OCI-LY1 (cell line): ENCODE data around the gene ANO2.

Source experiments
- H2AFZ ChIP-seq: fragments of 200-600 bp; sonication (generic), shearing (Covaris generic); 2 replicates; pipeline ENCODE4 v1.6.0; 2014; ENCODE audit warnings: antibody characterized with exemption, mild to moderate bottlenecking, low read length
- H3F3A ChIP-seq: fragments of 200-600 bp; sonication (generic), shearing (Covaris generic); 2 replicates; pipeline ENCODE4 v1.6.0; 2014; ENCODE audit warnings: mild to moderate bottlenecking, antibody characterized with exemption, low read length, moderate library complexity; ENCODE audit not compliant: insufficient read depth
- H3K27ac ChIP-seq: fragments of 200-600 bp; sonication (generic); 2 replicates; pipeline ENCODE4 v1.5.1; 2014; ENCODE audit warnings: low read length, mixed run types, mild to moderate bottlenecking, low read depth; ENCODE audit not compliant: poor library complexity, severe bottlenecking
- H3K27me3 ChIP-seq: fragments of 200-600 bp; sonication (generic); 2 replicates; pipeline ENCODE4 v1.6.0; 2014; ENCODE audit warnings: antibody characterized with exemption, mild to moderate bottlenecking, low read length, moderate library complexity; ENCODE audit not compliant: insufficient read depth
- H3K36me3 ChIP-seq: fragments of 200-600 bp; sonication (generic); 2 replicates; pipeline ENCODE4 v1.6.1; 2014; ENCODE audit warnings: mild to moderate bottlenecking, antibody characterized with exemption, low read length, moderate library complexity, mixed read lengths; ENCODE audit not compliant: insufficient read depth
- H3K4me1 ChIP-seq: fragments of 200-600 bp; sonication (generic); 2 replicates; pipeline ENCODE4 v1.5.1; 2014; ENCODE audit warnings: mild to moderate bottlenecking, low read length, moderate library complexity; ENCODE audit not compliant: insufficient read depth, severe bottlenecking
- H3K4me2 ChIP-seq: fragments of 200-600 bp; sonication (generic), shearing (Covaris generic); 2 replicates; pipeline ENCODE4 v1.6.1; 2014; ENCODE audit warnings: low read length
- H3K4me3 ChIP-seq: fragments of 200-600 bp; sonication (generic); 2 replicates; pipeline ENCODE4 v1.5.1; 2014; ENCODE audit warnings: low read length, low read depth, mild to moderate bottlenecking, mixed read lengths; ENCODE audit not compliant: poor library complexity, severe bottlenecking
- H3K79me2 ChIP-seq: fragments of 200-600 bp; shearing (Covaris generic); 2 replicates; pipeline ENCODE4 v1.6.1; 2016; ENCODE audit warnings: mixed run types, low read length, mixed read lengths; ENCODE audit not compliant: insufficient read depth
- H3K9ac ChIP-seq: fragments of 200-600 bp; sonication (generic), shearing (Covaris generic); 2 replicates; pipeline ENCODE4 v1.6.1; 2014; ENCODE audit warnings: mild to moderate bottlenecking, low read length, mixed read lengths
- H3K9me2 ChIP-seq: fragments of 200-600 bp; sonication (generic), shearing (Covaris generic); 2 replicates; pipeline ENCODE4 v1.6.1; 2014; ENCODE audit warnings: low read depth, mild to moderate bottlenecking, low read length, mixed read lengths
- H3K9me3 ChIP-seq: fragments of 200-600 bp; shearing (Covaris generic); 2 replicates; pipeline ENCODE4 v1.6.1; 2014; ENCODE audit warnings: low read length, mixed read lengths
- H4K20me1 ChIP-seq: fragments of 200-600 bp; sonication (generic), shearing (Covaris generic); 2 replicates; pipeline ENCODE4 v1.6.0; 2016; ENCODE audit warnings: mild to moderate bottlenecking, low read length; ENCODE audit not compliant: insufficient read depth
- CTCF ChIP-seq: fragments of 200-600 bp; sonication (generic), shearing (Covaris generic); IDR thresholded peaks from 2 replicates; pipeline ENCODE4 v1.5.1; 2017; ENCODE audit warnings: mild to moderate bottlenecking, antibody characterized with exemption, low read length, moderate library complexity, mixed read lengths
- EZH2 ChIP-seq: fragments of 200-600 bp; sonication (generic), shearing (Covaris generic); IDR thresholded peaks from 2 replicates; pipeline ENCODE4 v1.8.0; 2017; ENCODE audit warnings: borderline replicate concordance, mixed run types, mild to moderate bottlenecking, antibody characterized with exemption, low read length, moderate library complexity, mixed read lengths

Gene ANO2

GRCh38 chr12:5736527-5736926, 208.5 kb downstream of the ANO2 start:
- H3K27me3 ChIP-seq = no peaks in the 10 kb centered on the region
- H2AFZ ChIP-seq = no peak overlapping the region
- no peaks in the 10 kb centered on the region for H3K9me2 ChIP-seq
- no peak overlapping the region for H3K4me2 ChIP-seq
- no peak overlapping the region for H3K9ac ChIP-seq
- no peak overlapping the region for H3K27ac ChIP-seq
- TF ChIP-seq EZH2 (no peak), CTCF (no peak)
- no peaks in the 10 kb centered on the region for H3K36me3 ChIP-seq
- no peaks in the 10 kb centered on the region for H4K20me1 ChIP-seq
- no peaks in the 10 kb centered on the region for H3K79me2 ChIP-seq
- H3F3A ChIP-seq = no peaks in the 10 kb centered on the region
- no peaks in the 10 kb centered on the region for H3K4me1 ChIP-seq
- no peaks in the 10 kb centered on the region for H3K9me3 ChIP-seq
- no peak overlapping the region for H3K4me3 ChIP-seq

- H3K4me2 ChIP-seq = no peak overlapping the region
- no peak overlapping the region for H3K4me3 ChIP-seq
Measured at GRCh38 chr12:5736016-5736415, 209.0 kb downstream of the ANO2 start.

GRCh38 chr12:5733916-5734315, 211.1 kb downstream of the ANO2 start:
- no peak overlapping the region for H3K4me3 ChIP-seq
- no peak overlapping the region for H3K27ac ChIP-seq
- H4K20me1 ChIP-seq = no peaks in the 10 kb centered on the region
- no peaks in the 10 kb centered on the region for H3K9me2 ChIP-seq
- no peak overlapping the region for H2AFZ ChIP-seq
- H3K36me3 ChIP-seq = no peaks in the 10 kb centered on the region
- no peaks in the 10 kb centered on the region for H3K79me2 ChIP-seq
- no peaks in the 10 kb centered on the region for H3K27me3 ChIP-seq
- H3F3A ChIP-seq = no peaks in the 10 kb centered on the region
- no peaks in the 10 kb centered on the region for H3K9me3 ChIP-seq
- H3K9ac ChIP-seq = no peak overlapping the region
- H3K4me2 ChIP-seq = no peak overlapping the region
- no peaks in the 10 kb centered on the region for H3K4me1 ChIP-seq
- TF ChIP-seq EZH2 = no peak
- no peak for TF ChIP-seq CTCF

More at GRCh38 chr12:5736016-5736415, 209.0 kb downstream of the ANO2 start:
- H3K9ac ChIP-seq = no peak overlapping the region
- no peaks in the 10 kb centered on the region for H4K20me1 ChIP-seq
- H3K79me2 ChIP-seq = no peaks in the 10 kb centered on the region
- H3F3A ChIP-seq = no peaks in the 10 kb centered on the region
- H2AFZ ChIP-seq = no peak overlapping the region
- H3K4me1 ChIP-seq = no peaks in the 10 kb centered on the region
- H3K9me3 ChIP-seq = no peaks in the 10 kb centered on the region
- TF ChIP-seq CTCF (no peak), EZH2 (no peak)
- H3K9me2 ChIP-seq = no peaks in the 10 kb centered on the region
- H3K36me3 ChIP-seq = no peaks in the 10 kb centered on the region
- H3K27ac ChIP-seq = no peak overlapping the region
- H3K27me3 ChIP-seq = no peaks in the 10 kb centered on the region
